ENCODE results near the gene MYEF2.

Gene MYEF2

GRCh38 chr15:48182749-48183148 is 4.7 kb upstream of the MYEF2 start:
- no peaks in the 10 kb centered on the region for H3K9me3 ChIP-seq (ENCODE audit: control insufficient read depth, insufficient read depth, low read length)
- no peaks in the 10 kb centered on the region for H3K4me1 ChIP-seq (ENCODE audit: control insufficient read depth, insufficient read depth, low read length)
- H3K4me3 ChIP-seq (ENCODE audit: low read depth, low read length), result no peak overlapping the region
- H3K36me3 ChIP-seq (ENCODE audit: control insufficient read depth, insufficient read depth, low read length), result no peaks in the 10 kb centered on the region
- no peak overlapping the region for H3K9ac ChIP-seq (ENCODE audit: low read depth, low read length)
- no peaks in the 10 kb centered on the region for H3K27me3 ChIP-seq (ENCODE audit: control insufficient read depth, insufficient read depth, low read length)

DNA sequence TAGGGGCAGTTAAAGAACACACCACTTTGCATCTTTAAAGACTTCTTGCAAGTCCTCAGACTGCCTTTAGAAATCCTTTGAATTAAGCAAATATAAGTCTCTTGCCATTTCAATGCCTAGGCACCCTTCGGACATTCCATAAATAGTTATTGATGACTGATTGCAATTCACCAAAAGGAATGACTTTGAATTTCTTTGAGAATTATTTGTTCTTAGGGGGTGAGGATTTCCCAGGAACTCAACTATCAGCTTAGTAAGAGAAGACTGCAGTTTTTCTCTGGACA is 495 bp upstream of the MYEF2 start:
- H3K9me3 ChIP-seq (ENCODE audit: control insufficient read depth, insufficient read depth, low read length), result no peaks in the 10 kb centered on the region
- peaks cover 6% of the 10 kb centered on the region for H3K4me1 ChIP-seq (ENCODE audit: control insufficient read depth, insufficient read depth, low read length)
- H3K27me3 ChIP-seq (ENCODE audit: control insufficient read depth, insufficient read depth, low read length), result no peaks in the 10 kb centered on the region
- H3K4me3 ChIP-seq (ENCODE audit: low read depth, low read length), result peak overlapping the region; percentile 62
- H3K9ac ChIP-seq (ENCODE audit: low read depth, low read length), result peak overlapping the region; percentile 82
- H3K36me3 ChIP-seq (ENCODE audit: control insufficient read depth, insufficient read depth, low read length), result no peaks in the 10 kb centered on the region

GRCh38 chr15:48177383-48177765 is 721 bp downstream of the MYEF2 start:
- Histone ChIP-seq H3K9me3 (ENCODE audit: control insufficient read depth, insufficient read depth, low read length) (no peaks in the 10 kb centered on the region), H3K4me3 (ENCODE audit: low read depth, low read length) (peak overlapping the region; percentile 62), H3K9ac (ENCODE audit: low read depth, low read length) (no peak overlapping the region), H3K4me1 (ENCODE audit: control insufficient read depth, insufficient read depth, low read length) (peaks cover 6% of the 10 kb centered on the region), H3K27me3 (ENCODE audit: control insufficient read depth, insufficient read depth, low read length) (no peaks in the 10 kb centered on the region), H3K36me3 (ENCODE audit: control insufficient read depth, insufficient read depth, low read length) (no peaks in the 10 kb centered on the region)

- Histone ChIP-seq H3K36me3 (ENCODE audit: control insufficient read depth, insufficient read depth, low read length) (no peaks in the 10 kb centered on the region), H3K27me3 (ENCODE audit: control insufficient read depth, insufficient read depth, low read length) (no peaks in the 10 kb centered on the region), H3K9me3 (ENCODE audit: control insufficient read depth, insufficient read depth, low read length) (no peaks in the 10 kb centered on the region), H3K4me3 (ENCODE audit: low read depth, low read length) (peak overlapping the region; percentile 62), H3K4me1 (ENCODE audit: control insufficient read depth, insufficient read depth, low read length) (peaks cover 6% of the 10 kb centered on the region), H3K9ac (ENCODE audit: low read depth, low read length) (no peak overlapping the region)
These were observed 1.1 kb downstream of the MYEF2 start for GRCh38 chr15:48176957-48177356.

- Histone ChIP-seq H3K4me3 (ENCODE audit: low read depth, low read length) (no peak overlapping the region), H3K4me1 (ENCODE audit: control insufficient read depth, insufficient read depth, low read length) (peaks cover 6% of the 10 kb centered on the region), H3K27me3 (ENCODE audit: control insufficient read depth, insufficient read depth, low read length) (no peaks in the 10 kb centered on the region), H3K9ac (ENCODE audit: low read depth, low read length) (no peak overlapping the region), H3K36me3 (ENCODE audit: control insufficient read depth, insufficient read depth, low read length) (no peaks in the 10 kb centered on the region), H3K9me3 (ENCODE audit: control insufficient read depth, insufficient read depth, low read length) (no peaks in the 10 kb centered on the region)
These were observed 2.0 kb downstream of the MYEF2 start for GRCh38 chr15:48176112-48176511.

DNA sequence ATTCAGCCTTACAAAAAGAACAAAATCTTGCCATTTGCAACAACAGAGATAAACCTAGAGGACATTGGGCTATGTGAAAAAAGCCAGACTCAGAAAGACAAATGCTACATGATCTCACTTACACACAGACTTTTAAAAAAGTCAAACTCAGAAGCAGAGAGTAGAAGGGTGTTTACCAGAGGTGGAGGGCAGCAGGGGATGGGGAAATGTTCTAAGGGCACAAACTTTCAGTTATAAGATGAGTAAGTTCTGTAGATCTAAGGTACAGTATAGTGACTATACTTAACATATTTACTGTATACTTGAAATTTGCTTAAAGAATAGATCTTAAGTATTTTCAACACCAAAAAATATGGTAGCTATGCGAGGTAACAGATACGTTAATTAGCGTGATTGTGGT is 3.0 kb downstream of the MYEF2 start:
- Histone ChIP-seq H3K9ac (ENCODE audit: low read depth, low read length) (no peak overlapping the region), H3K4me3 (ENCODE audit: low read depth, low read length) (no peak overlapping the region), H3K4me1 (ENCODE audit: control insufficient read depth, insufficient read depth, low read length) (peaks cover 14% of the 10 kb centered on the region), H3K9me3 (ENCODE audit: control insufficient read depth, insufficient read depth, low read length) (no peaks in the 10 kb centered on the region), H3K27me3 (ENCODE audit: control insufficient read depth, insufficient read depth, low read length) (no peaks in the 10 kb centered on the region), H3K36me3 (ENCODE audit: control insufficient read depth, insufficient read depth, low read length) (no peaks in the 10 kb centered on the region)

DNA sequence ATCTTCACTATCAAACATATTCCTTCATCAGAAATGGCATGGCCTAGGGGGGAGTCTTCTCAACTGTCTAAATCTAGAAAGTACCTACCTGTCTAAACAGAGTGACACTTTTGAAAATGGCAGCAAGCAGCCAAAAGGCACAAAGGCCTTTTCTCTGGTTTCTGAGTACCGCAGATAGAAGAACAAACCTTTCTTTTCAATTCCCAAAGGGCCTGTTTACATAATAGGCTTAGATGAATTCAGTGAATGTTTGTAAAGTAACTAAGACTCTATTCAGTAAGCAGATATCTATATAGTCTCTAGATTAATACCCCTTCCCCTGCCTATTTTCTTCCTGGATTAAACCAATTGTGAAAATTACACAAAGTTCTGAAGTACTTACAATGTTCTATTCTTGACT is 7.1 kb downstream of the MYEF2 start:
- H3K9me3 ChIP-seq (ENCODE audit: control insufficient read depth, insufficient read depth, low read length), result no peaks in the 10 kb centered on the region
- no peak overlapping the region for H3K9ac ChIP-seq (ENCODE audit: low read depth, low read length)
- peaks cover 11% of the 10 kb centered on the region for H3K4me1 ChIP-seq (ENCODE audit: control insufficient read depth, insufficient read depth, low read length)
- H3K27me3 ChIP-seq (ENCODE audit: control insufficient read depth, insufficient read depth, low read length), result no peaks in the 10 kb centered on the region
- no peak overlapping the region for H3K4me3 ChIP-seq (ENCODE audit: low read depth, low read length)
- no peaks in the 10 kb centered on the region for H3K36me3 ChIP-seq (ENCODE audit: control insufficient read depth, insufficient read depth, low read length)

- no peaks in the 10 kb centered on the region for H3K36me3 ChIP-seq (ENCODE audit: control insufficient read depth, insufficient read depth, low read length)
- H3K4me3 ChIP-seq (ENCODE audit: low read depth, low read length), result no peak overlapping the region
- no peak overlapping the region for H3K9ac ChIP-seq (ENCODE audit: low read depth, low read length)
- H3K4me1 ChIP-seq (ENCODE audit: control insufficient read depth, insufficient read depth, low read length), result peaks cover 8% of the 10 kb centered on the region
- no peaks in the 10 kb centered on the region for H3K27me3 ChIP-seq (ENCODE audit: control insufficient read depth, insufficient read depth, low read length)
- no peaks in the 10 kb centered on the region for H3K9me3 ChIP-seq (ENCODE audit: control insufficient read depth, insufficient read depth, low read length)
These were observed 9.5 kb downstream of the MYEF2 start for GRCh38 chr15:48168616-48169015.

DNA sequence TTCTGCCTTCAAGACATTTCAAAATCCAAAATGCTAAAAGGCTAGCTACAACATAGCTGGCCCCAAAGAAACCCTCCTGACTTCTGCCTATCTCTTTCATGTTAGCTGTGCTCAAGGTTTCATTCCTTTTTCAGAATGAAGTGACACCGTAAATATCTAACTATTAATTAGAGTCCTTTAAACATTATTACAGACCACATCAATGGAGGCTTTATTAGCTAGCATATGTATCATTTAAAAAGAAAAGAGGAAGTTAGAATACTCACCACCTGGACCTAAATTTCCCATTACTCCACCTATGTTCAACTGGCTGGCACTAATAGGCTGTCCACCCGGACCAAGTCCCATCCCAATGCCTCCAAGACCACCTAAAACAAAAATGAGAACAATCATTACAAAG is 24.6 kb downstream of the MYEF2 start:
- Histone ChIP-seq H3K4me3 (ENCODE audit: low read depth, low read length) (no peak overlapping the region), H3K27me3 (ENCODE audit: control insufficient read depth, insufficient read depth, low read length) (no peaks in the 10 kb centered on the region), H3K9ac (ENCODE audit: low read depth, low read length) (no peak overlapping the region), H3K9me3 (ENCODE audit: control insufficient read depth, insufficient read depth, low read length) (no peaks in the 10 kb centered on the region), H3K36me3 (ENCODE audit: control insufficient read depth, insufficient read depth, low read length) (peaks cover under 1% of the 10 kb centered on the region), H3K4me1 (ENCODE audit: control insufficient read depth, insufficient read depth, low read length) (peaks cover 3% of the 10 kb centered on the region)

DNA sequence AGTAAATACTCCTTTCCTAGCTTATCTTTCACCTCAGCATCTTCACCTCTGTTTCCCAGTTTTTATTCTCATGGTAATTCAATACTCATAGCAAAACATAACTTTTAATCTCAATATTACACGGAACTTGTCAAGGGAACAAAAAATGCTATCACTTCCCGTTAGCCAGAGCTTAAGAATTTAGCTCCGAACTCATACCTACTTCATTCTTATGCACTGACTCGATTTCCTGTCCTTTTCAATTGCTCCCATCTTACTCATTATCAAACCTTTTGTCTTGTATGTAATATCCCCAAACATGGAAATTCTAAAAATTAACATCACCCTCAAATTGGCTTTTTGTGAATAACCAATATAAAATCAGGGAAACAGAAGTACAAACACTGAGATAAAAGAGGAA is 28.2 kb downstream of the MYEF2 start:
- no peaks in the 10 kb centered on the region for H3K27me3 ChIP-seq (ENCODE audit: control insufficient read depth, insufficient read depth, low read length)
- peaks cover 3% of the 10 kb centered on the region for H3K4me1 ChIP-seq (ENCODE audit: control insufficient read depth, insufficient read depth, low read length)
- H3K36me3 ChIP-seq (ENCODE audit: control insufficient read depth, insufficient read depth, low read length), result no peaks in the 10 kb centered on the region
- no peak overlapping the region for H3K9ac ChIP-seq (ENCODE audit: low read depth, low read length)
- H3K9me3 ChIP-seq (ENCODE audit: control insufficient read depth, insufficient read depth, low read length), result no peaks in the 10 kb centered on the region
- H3K4me3 ChIP-seq (ENCODE audit: low read depth, low read length), result no peak overlapping the region

DNA sequence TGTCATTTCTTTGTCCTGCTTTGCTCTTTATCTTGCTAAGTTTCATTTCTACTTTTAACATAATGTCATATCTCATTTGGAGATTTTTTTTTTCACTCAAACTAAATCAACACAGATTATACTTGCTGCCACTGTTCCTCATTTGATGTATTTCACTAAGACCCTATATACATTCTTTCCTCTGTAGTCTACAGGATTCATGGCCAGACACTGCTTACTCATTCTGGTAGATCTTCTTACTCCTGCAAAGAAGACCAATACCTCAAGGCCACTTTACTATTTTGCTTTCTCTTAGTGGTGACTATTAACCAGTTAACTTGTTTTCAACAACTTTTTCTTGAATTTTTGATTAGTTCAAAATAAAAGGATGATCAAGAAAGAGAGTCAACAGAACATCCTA is 30.7 kb downstream of the MYEF2 start:
- H3K4me1 ChIP-seq (ENCODE audit: control insufficient read depth, insufficient read depth, low read length), result peaks cover 3% of the 10 kb centered on the region
- no peaks in the 10 kb centered on the region for H3K9me3 ChIP-seq (ENCODE audit: control insufficient read depth, insufficient read depth, low read length)
- H3K9ac ChIP-seq (ENCODE audit: low read depth, low read length), result no peak overlapping the region
- H3K4me3 ChIP-seq (ENCODE audit: low read depth, low read length), result no peak overlapping the region
- no peaks in the 10 kb centered on the region for H3K27me3 ChIP-seq (ENCODE audit: control insufficient read depth, insufficient read depth, low read length)
- H3K36me3 ChIP-seq (ENCODE audit: control insufficient read depth, insufficient read depth, low read length), result no peaks in the 10 kb centered on the region

GRCh38 chr15:48145923-48146322 is 32.2 kb downstream of the MYEF2 start:
- Histone ChIP-seq H3K4me3 (ENCODE audit: low read depth, low read length) (no peak overlapping the region), H3K36me3 (ENCODE audit: control insufficient read depth, insufficient read depth, low read length) (no peaks in the 10 kb centered on the region), H3K9ac (ENCODE audit: low read depth, low read length) (no peak overlapping the region), H3K27me3 (ENCODE audit: control insufficient read depth, insufficient read depth, low read length) (no peaks in the 10 kb centered on the region), H3K9me3 (ENCODE audit: control insufficient read depth, insufficient read depth, low read length) (no peaks in the 10 kb centered on the region), H3K4me1 (ENCODE audit: control insufficient read depth, insufficient read depth, low read length) (peaks cover 3% of the 10 kb centered on the region)

DNA sequence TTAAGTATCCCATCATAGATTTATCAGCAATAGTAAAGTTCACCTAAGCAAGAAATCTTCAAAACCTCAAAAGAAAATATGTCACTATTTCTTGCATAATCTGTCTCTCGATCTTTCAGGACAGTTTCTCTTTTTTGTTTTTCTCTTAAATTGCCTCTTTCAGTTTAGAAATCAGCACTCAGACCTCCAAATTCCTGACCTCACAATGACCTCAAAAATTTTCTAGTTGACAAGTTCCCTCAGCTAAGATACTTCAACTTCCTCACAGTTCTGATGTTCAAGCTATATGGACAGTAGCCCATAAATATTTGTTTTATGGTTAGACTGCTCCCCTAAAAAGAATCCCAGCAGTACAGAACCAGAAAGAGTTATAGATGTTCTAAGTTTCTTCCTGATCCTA is 33.2 kb downstream of the MYEF2 start:
- Histone ChIP-seq H3K4me3 (ENCODE audit: low read depth, low read length) (no peak overlapping the region), H3K36me3 (ENCODE audit: control insufficient read depth, insufficient read depth, low read length) (no peaks in the 10 kb centered on the region), H3K9ac (ENCODE audit: low read depth, low read length) (no peak overlapping the region), H3K27me3 (ENCODE audit: control insufficient read depth, insufficient read depth, low read length) (no peaks in the 10 kb centered on the region), H3K4me1 (ENCODE audit: control insufficient read depth, insufficient read depth, low read length) (no peaks in the 10 kb centered on the region), H3K9me3 (ENCODE audit: control insufficient read depth, insufficient read depth, low read length) (no peaks in the 10 kb centered on the region)

Measured in iPS-15b (cell line).